Stimulated activated CD8-positive, alpha-beta memory T cell treated with anti-CD3 and anti-CD28 coated beads, Interleukin-2, amount 100 ng/mL, for 1 hour (primary cell): Measurements from ENCODE around the gene RFTN2.

Experiments used
- DNase-seq, 2 donors: peaks; one replicate each; pipeline ENCODE4 v3.0.0-alpha.2; 2020; ENCODE audit warnings: low read depth in 2 of 2

The RFTN2 gene

GRCh38 chr2:197548582-197548981 lies 126.8 kb downstream of the RFTN2 start:
- DNase-seq: no peak

DNA sequence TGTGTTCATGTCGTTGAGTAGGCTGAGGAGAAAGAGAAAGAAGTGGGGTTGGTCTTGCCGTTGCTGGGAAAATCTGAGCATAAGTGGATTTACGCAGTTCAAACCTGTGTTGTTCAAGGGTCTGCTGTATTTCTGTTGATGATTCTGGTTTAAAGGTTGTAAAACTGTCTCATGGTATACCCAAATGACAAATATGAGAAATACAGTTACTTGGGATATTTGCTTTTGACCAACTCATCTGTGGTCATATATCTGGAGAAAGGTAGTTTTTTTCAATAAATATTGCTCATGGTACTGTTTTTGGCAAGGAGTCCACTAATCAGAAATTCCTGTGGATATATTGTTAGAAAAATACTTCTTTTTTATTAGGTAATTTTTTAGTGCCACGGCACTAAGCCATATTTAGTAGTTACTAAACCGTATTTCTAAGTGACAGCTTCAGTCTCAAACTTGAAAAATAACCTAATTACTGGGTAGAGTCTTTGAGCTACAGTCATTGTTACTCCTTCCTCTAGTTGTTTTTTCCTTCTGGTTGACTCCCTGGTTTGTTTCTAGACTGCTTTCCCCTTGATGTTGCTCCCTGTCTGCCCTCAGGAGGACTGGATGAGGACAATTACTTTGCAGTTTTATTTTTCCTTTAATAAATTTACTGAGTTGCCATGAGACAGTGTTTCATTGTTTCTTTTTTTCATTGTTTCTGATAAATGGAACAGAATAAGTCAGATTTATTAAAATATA lies 128.1 kb downstream of the RFTN2 start:
- DNase-seq: no peak

DNA sequence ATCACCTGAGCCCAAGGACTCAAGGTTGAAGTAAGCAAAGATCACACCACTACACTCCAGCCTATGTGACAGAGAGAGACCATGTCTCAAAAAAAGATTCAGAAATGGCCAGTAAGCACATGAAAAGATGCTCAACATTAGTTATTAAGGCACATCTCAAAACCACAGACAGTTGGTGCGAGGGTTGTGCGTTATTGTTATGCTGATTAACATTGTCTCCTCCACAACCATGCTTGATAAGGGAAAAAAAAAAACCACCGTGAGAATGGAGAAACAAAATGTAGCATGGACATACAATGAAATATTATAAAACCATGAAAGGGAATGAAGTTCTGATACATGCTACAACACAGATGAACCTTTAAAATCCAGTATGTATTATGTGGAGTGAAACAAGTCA lies 132.2 kb downstream of the RFTN2 start:
- DNase-seq: no peak

- no peak for DNase-seq
These were observed 135.7 kb downstream of the RFTN2 start for GRCh38 chr2:197539734-197540133.

DNA sequence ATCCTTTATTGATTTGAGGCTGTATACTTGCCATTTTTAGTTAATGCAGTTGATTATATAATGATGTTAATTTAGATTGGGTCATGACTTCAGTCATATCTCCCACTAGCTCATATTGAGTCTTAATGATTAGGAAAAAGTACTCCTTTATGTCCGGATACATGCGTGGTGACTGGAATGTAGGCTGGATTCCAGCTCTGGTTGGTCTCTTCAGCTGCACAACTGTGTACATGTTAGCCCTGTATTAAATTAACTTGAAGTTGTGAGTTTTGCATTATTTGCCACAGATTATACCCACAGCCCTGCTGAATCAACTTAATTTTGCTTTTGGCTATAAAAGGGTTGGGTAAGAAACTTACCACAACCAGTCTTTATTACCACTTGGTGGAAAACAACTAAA lies 137.0 kb downstream of the RFTN2 start:
- no peak for DNase-seq
